ENCODE data around the gene PFDN4. TPM values are rescaled to one million over a fixed set of nuclear protein-coding genes. Genes with fewer than 3 reads are reported as not detected.

PFDN4 gene
- polyA plus RNA-seq, 2 of the 4 experiments (the other 2 are of a cell fraction): 140 to 146 TPM

GRCh38 chr20:54161821-54162149, 46.1 kb upstream of the PFDN4 start:
- Histone ChIP-seq H3K4me2 (peak overlapping the region; percentile 93), H3K4me1 (peaks cover 100% of the 10 kb centered on the region), H3K9me3 (no peaks in the 10 kb centered on the region), H3K27ac (peak overlapping the region; percentile 93 to 100), H3K4me3 (peak overlapping the region; percentile 20)
- POLR2A ChIA-PET: interaction anchor here (0.9 to 5.0 kb wide), 3 partner anchors 11 to 34 kb away, joined by 3 to 69 read pairs (median 3); partner anchors contain the start of gene CYP24A1
- WGBS (ENCODE audit: missing lambda C conversion rate): 54% methylated on average over 4 of the region's 4 CpGs
- DNase-seq (ENCODE audit: low read depth in 1 of 2, low spot score in 1 of 2) (peak in 1 of 2 experiments; percentile 62), ATAC-seq (peak in 1 of 2 experiments; percentile 1; a peak in 3 of 6 replicates), FAIRE-seq (peak; percentile 46)
- CTCF ChIA-PET: interaction anchor here (1.0 to 10.4 kb wide), 6 partner anchors 8 to 65 kb away, joined by 3 to 97 read pairs (median 8); partner anchors contain the start of gene PFDN4
- TF ChIP-seq RFX5 (IDR thresholded peaks at IDR 0.05): no peak
- 0 out of 5 replicates have a peak, but pooled peaks of 1 of the 2 experiments have one; percentile 16 for TF ChIP-seq JUN (IDR thresholded peaks at IDR 0.05)
- TF ChIP-seq BHLHE40 (IDR thresholded peaks at IDR 0.05; ENCODE audit: low read depth, low read length): no peak
- TF ChIP-seq NR3C1 (IDR thresholded peaks at IDR 0.05): no peak
- no peak for TF ChIP-seq CBX2 (IDR thresholded peaks at IDR 0.05; ENCODE audit: borderline replicate concordance, low read depth)
- peak; percentile 67; the same call in 1 of the 2 replicates for TF ChIP-seq TFCP2L1 (CRISPR knock-in tag; IDR thresholded peaks at IDR 0.05)
- no peak for TF ChIP-seq NFE2L2 (conservative IDR thresholded peaks at IDR 0.05; ENCODE audit: low read length)
- no peak for TF ChIP-seq HDAC2 (IDR thresholded peaks at IDR 0.05)
- no peak for TF ChIP-seq MAZ (IDR thresholded peaks at IDR 0.05; ENCODE audit: borderline replicate concordance, low read depth, low read length)
- TF ChIP-seq MAFK (IDR thresholded peaks at IDR 0.05; ENCODE audit: partially characterized antibody): no peak
- TF ChIP-seq CBX8 (IDR thresholded peaks at IDR 0.05): no peak
- peak; percentile 90 for TF ChIP-seq HOXA7 (CRISPR knock-in tag; IDR thresholded peaks at IDR 0.05)
- no peak for TF ChIP-seq JUNB (IDR thresholded peaks at IDR 0.05)
- TF ChIP-seq POLR2A (IDR thresholded peaks at IDR 0.05; ENCODE audit: low read length): no peak
- TF ChIP-seq CHD2 (IDR thresholded peaks at IDR 0.05; ENCODE audit: low read length, partially characterized antibody): no peak
- no peak; the same call in 1 of the 2 replicates for TF ChIP-seq HOXB13 (CRISPR knock-in tag; IDR thresholded peaks at IDR 0.05; ENCODE audit: low read depth)
- TF ChIP-seq TP53 (CRISPR knock-in tag; IDR thresholded peaks at IDR 0.05): no peak; the same call in 1 of the 2 replicates
- no peak for TF ChIP-seq FOSL2 (IDR thresholded peaks at IDR 0.05)
- TF ChIP-seq FOSL2 (CRISPR knock-in tag; IDR thresholded peaks at IDR 0.05): no peak
- TF ChIP-seq HES2 (IDR thresholded peaks at IDR 0.05): no peak
- no peak for TF ChIP-seq GATA3 (IDR thresholded peaks at IDR 0.05; ENCODE audit: borderline replicate concordance)
- TF ChIP-seq E2F6 (IDR thresholded peaks at IDR 0.05; ENCODE audit: borderline replicate concordance, low read depth): no peak
- no peak for TF ChIP-seq PHF8 (IDR thresholded peaks at IDR 0.05; ENCODE audit: borderline replicate concordance, low read depth)
- TF ChIP-seq ZC3H11A (IDR thresholded peaks at IDR 0.05): no peak
- TF ChIP-seq HEYL (CRISPR knock-in tag; IDR thresholded peaks at IDR 0.05): no peak
- TF ChIP-seq RARB (CRISPR knock-in tag; IDR thresholded peaks at IDR 0.05): peak; percentile 58
- no peak for TF ChIP-seq EHF (CRISPR knock-in tag; IDR thresholded peaks at IDR 0.05)
- no peak for TF ChIP-seq MYC (IDR thresholded peaks at IDR 0.05; ENCODE audit: borderline replicate concordance, low read length)
- no peak for TF ChIP-seq CEBPB (IDR thresholded peaks at IDR 0.05)
- no peak for TF ChIP-seq USF2 (IDR thresholded peaks at IDR 0.05)
- TF ChIP-seq POLR2AphosphoS2 (conservative IDR thresholded peaks at IDR 0.05; ENCODE audit: low read length): peak; percentile 88; the same call in 1 of the 2 replicates
- TF ChIP-seq BCL3 (IDR thresholded peaks at IDR 0.05): no peak
- TF ChIP-seq ESRRA (IDR thresholded peaks at IDR 0.05; ENCODE audit: borderline replicate concordance, low read length): no peak
- TF ChIP-seq SMC3 (IDR thresholded peaks at IDR 0.05): no peak
- TF ChIP-seq REST (IDR thresholded peaks at IDR 0.05): no peak
- no peak for TF ChIP-seq CHD4 (IDR thresholded peaks at IDR 0.05; ENCODE audit: borderline replicate concordance)
- peak; percentile 65; the same call in 1 of the 2 replicates for TF ChIP-seq HMGXB4 (CRISPR knock-in tag; IDR thresholded peaks at IDR 0.05; ENCODE audit: borderline replicate concordance)

Data from A549 (cell line).